Activated CD8-positive, alpha-beta memory T cell treated with anti-CD3 and anti-CD28 coated beads for 24 hours (primary cell): ENCODE measurements around the gene MYOZ3.

ENCODE experiments used
- DNase-seq: peaks from one replicate; pipeline ENCODE4 v3.0.0-alpha.2; 2020

Gene MYOZ3

GRCh38 chr5:150627731-150628545 is 33.1 kb upstream of the MYOZ3 start:
- DNase-seq = no peak

- DNase-seq = no peak
These were observed 32.0 kb upstream of the MYOZ3 start for GRCh38 chr5:150628936-150629485.

GRCh38 chr5:150630016-150630415 is 31.0 kb upstream of the MYOZ3 start:
- DNase-seq = no peak

GRCh38 chr5:150630461-150631325 is 30.4 kb upstream of the MYOZ3 start:
- DNase-seq = no peak

GRCh38 chr5:150631326-150631701 is 29.7 kb upstream of the MYOZ3 start:
- DNase-seq = no peak

- no peak for DNase-seq
These were observed 28.5 kb upstream of the MYOZ3 start for GRCh38 chr5:150632305-150633160.

- no peak for DNase-seq
These were observed 27.6 kb upstream of the MYOZ3 start for GRCh38 chr5:150633429-150633828.

GRCh38 chr5:150636391-150637244 is 24.4 kb upstream of the MYOZ3 start:
- no peak for DNase-seq

- DNase-seq = no peak
These were observed 23.6 kb upstream of the MYOZ3 start for GRCh38 chr5:150637245-150638052.

- DNase-seq = no peak
These were observed 23.0 kb upstream of the MYOZ3 start for GRCh38 chr5:150638053-150638444.

GRCh38 chr5:150638488-150639376 is 22.3 kb upstream of the MYOZ3 start:
- no peak for DNase-seq

- no peak for DNase-seq
These were observed 21.7 kb upstream of the MYOZ3 start for GRCh38 chr5:150639377-150639692.

- no peak for DNase-seq
These were observed 21.3 kb upstream of the MYOZ3 start for GRCh38 chr5:150639751-150640150.

GRCh38 chr5:150640311-150641005 is 20.6 kb upstream of the MYOZ3 start, which contains the start of gene SYNPO:
Gene SYNPO (plus strand): TSS chr5:150640660. CDS start chr5:150648276, 7,616 bp downstream.
- DNase-seq = no peak

GRCh38 chr5:150641006-150641570 is 20.0 kb upstream of the MYOZ3 start:
- no peak for DNase-seq

- no peak for DNase-seq
These were observed 19.1 kb upstream of the MYOZ3 start for GRCh38 chr5:150641824-150642566.

- DNase-seq = no peak
These were observed 18.5 kb upstream of the MYOZ3 start for GRCh38 chr5:150642567-150642927.
